ENCODE results near the gene GIMAP4.
"Not testable (repeated sequence)": the region's sequence is repeated elsewhere in the genome, so short reads cannot be mapped to it uniquely, and the experiment has no call there.

Gene GIMAP4

DNA sequence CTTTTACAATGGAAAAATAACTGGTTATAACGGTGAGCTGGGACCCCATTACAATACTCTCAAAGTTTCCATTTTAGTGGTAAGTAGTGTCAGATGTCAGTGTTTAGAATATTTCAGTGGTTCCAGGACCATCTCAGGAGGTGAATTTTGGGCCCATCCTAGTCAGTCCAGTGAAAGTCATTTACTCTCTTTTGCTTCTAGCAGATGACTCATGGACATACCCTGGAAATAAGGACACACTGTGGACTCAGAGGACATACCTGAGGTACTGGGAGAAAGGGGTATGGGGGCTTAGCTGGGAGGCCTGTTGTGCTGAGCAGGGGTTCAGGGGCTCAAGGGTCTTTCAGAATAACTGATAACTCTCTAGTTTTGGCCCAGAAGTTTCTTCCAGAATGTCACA is 618 bp upstream of the GIMAP4 start:
- Mint-ChIP-seq H3K27ac (peak overlapping the region; percentile 87), H3K4me3 (no peak overlapping the region), H3K36me3 (ENCODE audit: low read depth) (peaks cover 9% of the 10 kb centered on the region), H3K4me1 (ENCODE audit: low read depth) (peaks cover 40% of the 10 kb centered on the region), H3K27me3 (no peaks in the 10 kb centered on the region), H3K9me3 (peaks cover 5% of the 10 kb centered on the region)
- intact Hi-C loops (cut with micrococcal nuclease), result loop anchor here (5.0 kb wide), 1 partner anchor 49 kb away; no protein-coding TSS in a partner anchor

DNA sequence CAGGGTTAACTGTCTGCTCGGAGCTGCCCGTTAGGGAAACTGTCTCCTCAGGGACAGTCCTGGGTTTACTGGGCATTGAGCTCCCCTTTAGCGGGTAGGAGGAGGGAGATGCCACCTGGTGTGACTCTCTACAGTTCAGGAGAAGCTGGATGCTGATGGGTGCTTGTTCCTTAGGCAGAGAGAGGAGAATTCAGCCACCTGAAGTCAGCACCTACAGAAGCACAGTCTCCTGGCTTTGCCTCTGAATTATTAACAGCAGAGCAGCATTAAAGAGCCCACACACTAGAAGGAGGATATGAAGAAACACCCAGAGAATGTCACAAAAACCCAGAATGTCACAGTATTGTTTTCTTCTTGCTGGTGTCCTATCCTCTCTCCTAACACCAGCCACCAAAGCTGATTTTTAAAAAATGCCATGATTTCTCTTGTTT is 696 bp downstream of the GIMAP4 start:
- Mint-ChIP-seq H3K27me3 (no peaks in the 10 kb centered on the region), H3K4me1 (ENCODE audit: low read depth) (peaks cover 40% of the 10 kb centered on the region), H3K27ac (peak overlapping the region; percentile 87), H3K36me3 (ENCODE audit: low read depth) (peaks cover 22% of the 10 kb centered on the region), H3K4me3 (peak overlapping the region; percentile 81), H3K9me3 (peaks cover 9% of the 10 kb centered on the region)
- intact Hi-C loops (cut with micrococcal nuclease), result loop anchor here (5.0 kb wide), 1 partner anchor 51 kb away; no protein-coding TSS in a partner anchor

DNA sequence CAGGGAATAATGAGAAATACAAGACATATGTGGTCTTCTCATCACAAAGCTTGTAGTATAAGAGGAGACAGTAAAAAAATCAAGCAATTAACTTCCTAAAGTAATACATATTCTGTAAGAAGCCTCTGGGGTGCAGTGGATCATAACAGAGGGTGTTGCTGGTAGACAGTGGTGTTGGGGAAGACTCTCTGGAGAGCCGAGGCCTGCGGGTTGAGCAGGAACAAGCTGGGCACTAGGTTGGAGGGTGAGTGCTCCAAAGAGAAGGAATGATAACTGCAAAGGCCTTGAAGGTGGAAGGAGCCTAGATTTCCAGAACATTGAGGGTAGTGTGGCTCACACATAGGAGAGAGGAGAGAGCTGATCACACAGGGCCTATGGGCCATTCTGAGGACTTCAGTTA is 1.5 kb downstream of the GIMAP4 start:
- H3K27me3 Mint-ChIP-seq, result no peaks in the 10 kb centered on the region
- intact Hi-C loops (cut with micrococcal nuclease), result loop anchor here (5.0 kb wide), 1 partner anchor 51 kb away; no protein-coding TSS in a partner anchor
- H3K27ac Mint-ChIP-seq, result peak overlapping the region; percentile 87
- H3K9me3 Mint-ChIP-seq, result peaks cover 11% of the 10 kb centered on the region
- H3K4me1 Mint-ChIP-seq (ENCODE audit: low read depth), result peaks cover 40% of the 10 kb centered on the region
- peaks cover 23% of the 10 kb centered on the region for H3K36me3 Mint-ChIP-seq (ENCODE audit: low read depth)
- H3K4me3 Mint-ChIP-seq, result peak overlapping the region; percentile 72

DNA sequence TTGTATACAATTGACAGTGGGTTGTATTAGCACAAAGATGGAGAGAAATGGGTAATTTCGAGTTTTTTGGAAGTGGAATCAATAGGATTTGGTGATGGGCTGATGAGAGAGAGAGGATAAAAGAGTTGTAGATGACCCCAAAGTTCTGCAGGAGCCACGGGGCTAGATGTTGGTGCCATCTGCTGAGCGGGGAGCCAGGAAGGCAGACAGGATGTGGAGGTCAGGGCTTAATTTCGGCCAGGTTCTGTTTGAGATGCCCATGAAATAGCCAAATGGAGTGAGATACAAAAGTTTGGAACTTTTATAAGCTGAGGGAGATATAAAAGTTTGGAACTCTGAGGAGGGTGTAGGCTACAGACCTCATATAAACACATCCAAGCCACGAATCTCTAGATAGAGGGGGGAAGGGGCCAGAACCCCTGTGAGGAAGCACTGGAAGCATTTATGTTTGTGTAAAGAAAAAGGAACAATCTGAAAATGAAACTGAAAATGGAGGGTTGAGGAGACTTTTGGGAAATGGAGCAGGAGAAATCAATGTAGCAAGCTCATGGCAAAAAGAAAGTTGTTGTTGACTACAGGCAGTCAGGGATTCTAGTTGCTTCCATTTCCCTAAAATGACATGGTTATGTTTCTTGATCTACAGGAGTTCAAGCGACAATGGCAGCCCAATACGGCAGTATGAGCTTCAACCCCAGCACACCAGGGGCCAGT is 2.2 kb downstream of the GIMAP4 start:
- Mint-ChIP-seq H3K36me3 (ENCODE audit: low read depth) (peaks cover 23% of the 10 kb centered on the region), H3K27me3 (no peaks in the 10 kb centered on the region), H3K4me1 (ENCODE audit: low read depth) (peaks cover 40% of the 10 kb centered on the region), H3K9me3 (peaks cover 11% of the 10 kb centered on the region), H3K4me3 (peak overlapping the region; percentile 72), H3K27ac (peak overlapping the region; percentile 87)
- intact Hi-C loops (cut with micrococcal nuclease), result loop anchor here (5.0 kb wide), 1 partner anchor 52 kb away; no protein-coding TSS in a partner anchor

DNA sequence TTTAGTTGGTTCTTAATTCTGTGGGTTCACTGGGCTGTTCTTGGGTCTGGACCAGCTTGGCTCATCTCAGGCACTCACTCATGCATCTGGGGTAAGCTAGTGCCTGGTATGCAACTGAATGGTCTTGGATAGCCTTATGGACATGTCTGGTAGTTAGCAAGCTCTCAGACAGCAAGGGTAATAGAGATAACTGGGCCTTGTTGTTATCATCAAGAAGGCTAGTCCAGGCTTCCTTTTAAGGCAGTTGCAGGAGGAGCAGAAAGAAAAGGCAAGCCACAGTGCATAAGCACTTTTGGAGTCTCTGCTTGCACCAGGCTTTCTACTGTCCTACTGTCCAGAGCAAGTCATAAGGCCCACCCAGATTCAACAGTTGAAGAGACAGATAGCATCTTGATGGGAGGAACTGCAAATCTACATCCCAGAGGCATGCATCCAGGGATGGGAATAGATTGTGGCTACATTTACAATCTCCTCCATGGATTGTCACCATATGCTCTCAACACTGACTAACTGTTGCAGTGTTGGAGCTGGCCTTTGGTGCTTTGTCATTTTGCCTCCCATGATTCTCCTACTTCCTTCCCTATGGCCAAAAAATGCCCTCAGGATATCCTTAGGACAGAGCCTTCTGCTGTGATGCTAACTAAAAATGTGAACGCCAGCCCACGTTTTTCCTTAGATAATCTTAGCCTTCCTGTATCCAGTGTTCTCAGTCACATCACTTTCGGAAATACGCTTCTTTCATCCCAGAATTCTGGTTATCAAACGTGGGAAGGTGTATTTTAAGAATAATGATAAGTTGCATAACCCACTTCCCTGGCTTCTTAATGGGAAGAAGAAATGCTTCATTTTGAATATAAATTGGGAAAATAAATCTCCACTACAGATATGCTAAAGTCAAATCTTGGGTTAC is 3.6 kb downstream of the GIMAP4 start:
- H3K4me1 Mint-ChIP-seq (ENCODE audit: low read depth), result peaks cover 41% of the 10 kb centered on the region
- peak overlapping the region; percentile 87 for H3K27ac Mint-ChIP-seq

DNA sequence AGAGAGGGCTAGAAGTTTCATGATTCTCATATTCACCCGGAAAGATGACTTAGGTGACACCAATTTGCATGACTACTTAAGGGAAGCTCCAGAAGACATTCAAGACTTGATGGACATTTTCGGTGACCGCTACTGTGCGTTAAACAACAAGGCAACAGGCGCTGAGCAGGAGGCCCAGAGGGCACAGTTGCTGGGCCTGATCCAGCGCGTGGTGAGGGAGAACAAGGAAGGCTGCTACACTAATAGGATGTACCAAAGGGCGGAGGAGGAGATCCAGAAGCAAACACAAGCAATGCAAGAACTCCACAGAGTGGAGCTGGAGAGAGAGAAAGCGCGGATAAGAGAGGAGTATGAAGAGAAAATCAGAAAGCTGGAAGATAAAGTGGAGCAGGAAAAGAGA is 5.3 kb downstream of the GIMAP4 start:
- Mint-ChIP-seq H3K27me3 (no peaks in the 10 kb centered on the region), H3K4me1 (ENCODE audit: low read depth) (peaks cover 43% of the 10 kb centered on the region), H3K4me3 (no peak overlapping the region), H3K9me3 (peaks cover 11% of the 10 kb centered on the region), H3K27ac (peak overlapping the region; percentile 0), H3K36me3 (ENCODE audit: low read depth) (peaks cover 23% of the 10 kb centered on the region)
- intact Hi-C loops (cut with micrococcal nuclease), result no loop called here

More for the DNA sequence above, 3.6 kb downstream of the GIMAP4 start:
- H3K9me3 Mint-ChIP-seq, result peaks cover 11% of the 10 kb centered on the region
- H3K27me3 Mint-ChIP-seq, result no peaks in the 10 kb centered on the region
- intact Hi-C loops (cut with micrococcal nuclease), result no loop called here
- H3K4me3 Mint-ChIP-seq, result peak overlapping the region; percentile 14
- H3K36me3 Mint-ChIP-seq (ENCODE audit: low read depth), result peaks cover 23% of the 10 kb centered on the region

DNA sequence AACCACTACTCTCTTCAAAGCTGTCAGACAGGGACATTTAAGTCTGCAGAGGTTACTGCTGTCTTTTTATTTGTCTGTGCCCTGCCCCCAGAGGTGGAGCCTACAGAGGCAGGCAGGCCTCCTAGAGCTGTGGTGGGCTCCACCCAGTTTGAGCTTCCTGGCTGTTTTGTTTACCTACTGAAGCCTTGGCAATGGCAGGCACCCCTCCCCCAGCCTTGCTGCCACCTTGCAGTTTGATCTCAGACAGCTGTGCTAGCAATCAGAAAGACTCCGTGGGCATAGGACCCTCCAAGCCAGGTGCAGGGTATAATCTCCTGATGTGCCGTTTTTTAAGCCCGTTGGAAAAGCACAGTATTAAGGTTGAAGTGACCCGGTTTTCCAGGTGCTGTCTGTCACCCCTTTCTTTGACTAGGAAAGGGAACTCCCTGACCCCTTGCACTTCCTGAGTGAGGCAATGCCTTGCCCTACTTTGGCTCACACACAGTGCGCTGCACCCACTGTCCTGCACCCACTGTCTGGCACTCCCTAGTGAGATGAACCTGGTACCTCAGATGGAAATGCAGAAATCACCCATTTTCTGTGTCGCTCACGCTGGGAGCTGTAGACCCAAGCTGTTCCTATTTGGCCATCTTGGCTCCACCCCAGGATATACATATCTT is 12.9 kb downstream of the GIMAP4 start:
- H3K36me3 Mint-ChIP-seq (ENCODE audit: low read depth); H3K9me3 Mint-ChIP-seq; H3K27me3 Mint-ChIP-seq; H3K27ac Mint-ChIP-seq; intact Hi-C loops (cut with micrococcal nuclease): not testable (repeated sequence)
- Mint-ChIP-seq H3K4me3 (peak overlapping the region; percentile 13), H3K4me1 (ENCODE audit: low read depth) (peaks cover 51% of the 10 kb centered on the region)

DNA sequence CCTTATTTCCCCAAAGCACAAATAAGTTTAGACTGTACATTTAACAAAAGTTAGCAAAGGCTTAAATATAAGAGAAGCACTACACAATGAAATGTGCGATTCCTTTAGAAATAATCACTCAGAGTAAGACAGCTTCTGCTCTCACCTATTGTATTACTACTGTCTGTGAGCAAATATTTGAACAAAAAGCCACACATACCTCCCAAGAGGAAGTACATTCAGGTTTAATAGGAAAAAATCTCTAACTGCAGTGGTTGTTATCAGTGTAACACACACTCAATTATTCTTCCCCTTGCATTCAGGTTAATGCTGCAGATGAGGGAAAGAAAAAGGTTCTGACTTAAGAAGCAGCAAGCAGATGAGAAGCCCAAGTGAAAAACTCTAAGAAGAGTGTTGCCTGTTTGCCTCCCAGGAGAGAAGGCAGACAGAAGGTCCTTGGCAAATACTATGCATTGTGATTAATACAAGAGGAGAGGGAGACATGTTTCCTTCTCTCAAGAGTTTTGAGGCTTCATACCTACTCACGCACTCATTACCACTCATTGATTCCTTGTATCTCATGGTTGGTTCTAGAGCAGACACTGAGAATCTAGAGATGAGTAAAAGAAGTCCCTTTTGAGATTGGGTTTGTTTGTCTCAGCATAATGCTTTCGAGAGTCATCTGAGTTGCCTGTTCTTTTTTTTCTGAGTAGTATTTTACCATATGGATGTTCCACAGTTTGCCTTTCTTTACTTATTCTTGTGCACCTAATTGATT is 13.6 kb downstream of the GIMAP4 start:
- H3K27me3 Mint-ChIP-seq, result no peaks in the 10 kb centered on the region

DNA sequence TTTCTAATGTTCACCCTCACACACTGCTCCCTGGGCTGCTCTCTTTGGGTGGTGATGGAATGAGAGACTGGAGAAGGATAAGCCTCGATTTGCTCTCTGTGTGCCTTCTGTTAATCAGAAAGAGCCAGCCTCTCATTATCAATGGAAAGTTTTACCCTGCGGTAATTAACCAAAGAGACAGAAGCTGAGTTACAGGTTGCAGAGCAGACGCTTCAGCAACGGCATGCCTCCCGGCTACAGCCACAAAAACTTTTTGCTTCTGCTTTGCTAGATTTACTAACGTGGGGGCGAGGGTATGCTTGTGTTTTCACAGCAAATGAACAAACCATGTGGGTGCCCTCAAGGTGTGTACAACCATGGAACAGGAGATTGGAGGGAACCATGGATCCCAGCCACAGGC is 18.0 kb downstream of the GIMAP4 start:
- intact Hi-C loops (cut with micrococcal nuclease), result no loop called here
- Mint-ChIP-seq H3K27ac (no peak overlapping the region), H3K4me1 (ENCODE audit: low read depth) (peaks cover 35% of the 10 kb centered on the region), H3K9me3 (no peaks in the 10 kb centered on the region), H3K27me3 (no peaks in the 10 kb centered on the region), H3K4me3 (no peak overlapping the region), H3K36me3 (ENCODE audit: low read depth) (no peaks in the 10 kb centered on the region)

More for the DNA sequence above, 13.6 kb downstream of the GIMAP4 start:
- H3K27ac Mint-ChIP-seq, result no peak overlapping the region
- peak overlapping the region; percentile 13 for H3K4me3 Mint-ChIP-seq
- intact Hi-C loops (cut with micrococcal nuclease), result no loop called here
- H3K4me1 Mint-ChIP-seq (ENCODE audit: low read depth), result peaks cover 57% of the 10 kb centered on the region
- no peaks in the 10 kb centered on the region for H3K9me3 Mint-ChIP-seq
- H3K36me3 Mint-ChIP-seq (ENCODE audit: low read depth), result no peaks in the 10 kb centered on the region

DNA sequence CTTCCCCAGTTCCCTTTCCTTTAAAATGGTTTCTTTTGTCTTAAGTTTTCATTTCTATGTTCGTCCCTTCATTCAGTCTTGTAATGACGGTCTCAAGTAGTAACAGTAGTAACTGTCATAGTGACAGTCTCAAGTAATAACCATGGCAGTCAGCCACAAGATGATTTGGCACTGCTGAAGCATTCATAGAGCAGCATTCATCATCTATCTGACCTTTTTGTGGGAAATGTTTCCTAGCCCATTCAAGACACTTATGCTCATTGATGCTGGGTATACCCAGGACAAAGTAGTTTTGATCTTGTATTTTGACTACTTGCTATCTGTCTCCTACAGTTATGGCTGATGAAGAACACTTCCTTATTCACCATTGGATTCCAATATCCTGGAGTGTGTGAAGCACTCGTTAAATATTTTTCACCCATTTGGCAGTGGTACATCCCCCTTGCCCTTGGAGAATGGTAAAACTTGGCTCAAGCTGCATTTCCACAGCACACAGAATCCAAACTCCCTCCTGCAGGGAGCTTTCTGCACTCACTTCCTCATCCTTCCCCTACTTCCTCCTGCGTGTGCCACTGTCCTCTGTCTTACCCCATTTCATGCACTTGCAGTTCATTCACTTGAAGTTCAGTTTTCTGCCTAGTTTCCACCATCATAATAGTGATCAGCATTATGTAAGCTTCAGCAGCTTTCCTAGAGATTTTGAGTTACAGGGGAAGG is 19.0 kb downstream of the GIMAP4 start:
- no peaks in the 10 kb centered on the region for H3K36me3 Mint-ChIP-seq (ENCODE audit: low read depth)
- peaks cover 2% of the 10 kb centered on the region for H3K9me3 Mint-ChIP-seq
- H3K4me3 Mint-ChIP-seq, result peak overlapping the region; percentile 44
- no peaks in the 10 kb centered on the region for H3K27me3 Mint-ChIP-seq
- intact Hi-C loops (cut with micrococcal nuclease), result loop anchor here (2.0 kb wide), 1 partner anchor 99 kb away; the partner anchor contains the start of gene GIMAP2
- peaks cover 27% of the 10 kb centered on the region for H3K4me1 Mint-ChIP-seq (ENCODE audit: low read depth)
- peak overlapping the region; percentile 78 for H3K27ac Mint-ChIP-seq

DNA sequence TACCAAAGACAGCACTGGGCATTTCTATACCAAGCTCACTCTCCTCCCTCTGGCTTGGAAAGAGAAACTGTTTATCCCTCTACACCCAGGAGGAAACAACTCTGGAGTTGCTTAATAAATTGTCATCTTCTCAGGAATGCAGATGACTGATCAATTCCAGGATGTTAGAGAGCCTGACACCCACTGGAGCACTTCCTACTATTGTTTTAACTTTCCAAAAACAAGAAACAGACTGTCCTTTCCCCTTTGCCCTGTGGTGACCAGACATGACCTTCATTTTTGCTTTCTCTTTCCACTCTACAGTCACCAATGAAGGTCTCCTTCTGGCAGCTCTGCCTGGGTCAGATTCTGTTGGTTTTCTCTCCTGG is 19.6 kb downstream of the GIMAP4 start:
- peaks cover 8% of the 10 kb centered on the region for H3K9me3 Mint-ChIP-seq
- no peaks in the 10 kb centered on the region for H3K27me3 Mint-ChIP-seq
- H3K4me1 Mint-ChIP-seq (ENCODE audit: low read depth), result peaks cover 27% of the 10 kb centered on the region
- peak overlapping the region; percentile 62 for H3K4me3 Mint-ChIP-seq
- peaks cover 4% of the 10 kb centered on the region for H3K36me3 Mint-ChIP-seq (ENCODE audit: low read depth)
- H3K27ac Mint-ChIP-seq, result peak overlapping the region; percentile 78
- intact Hi-C loops (cut with micrococcal nuclease), result loop anchor here (2.0 kb wide), 1 partner anchor 98 kb away; the partner anchor contains the start of gene GIMAP2

DNA sequence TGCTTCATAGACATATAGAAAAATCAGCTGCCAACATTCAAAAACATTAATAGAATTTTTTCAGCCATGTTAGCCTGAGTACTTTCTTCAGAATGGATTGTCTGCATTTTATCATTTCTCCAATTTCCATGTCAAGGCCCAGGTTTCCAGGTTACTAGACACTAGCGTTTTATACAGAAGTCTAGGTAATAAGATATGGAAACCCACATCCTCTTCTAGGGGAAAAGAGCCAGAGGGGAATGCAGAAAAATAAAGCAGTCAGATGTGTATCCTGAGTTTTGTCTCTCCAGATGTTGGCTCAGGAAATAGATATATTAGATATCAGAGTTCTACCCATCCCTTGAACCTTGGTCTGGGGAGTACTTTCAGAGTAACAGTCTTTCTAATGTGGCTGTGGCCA is 20.4 kb downstream of the GIMAP4 start:
- Mint-ChIP-seq H3K9me3 (peaks cover 15% of the 10 kb centered on the region), H3K27ac (peak overlapping the region; percentile 78), H3K36me3 (ENCODE audit: low read depth) (peaks cover 7% of the 10 kb centered on the region), H3K4me1 (ENCODE audit: low read depth) (peaks cover 27% of the 10 kb centered on the region), H3K4me3 (no peak overlapping the region), H3K27me3 (no peaks in the 10 kb centered on the region)
- intact Hi-C loops (cut with micrococcal nuclease), result loop anchor here (2.0 kb wide), 1 partner anchor 97 kb away; the partner anchor contains the start of gene GIMAP2
